Neuronal stem cell (in vitro differentiated cells): ENCODE results near the gene COX10.

Source experiments
- DNase-seq: peaks from one replicate; pipeline ENCODE4 v3.0.0-alpha.2; 2013; ENCODE audit warnings: low spot score
- H2AFZ ChIP-seq: one replicate; pipeline ENCODE4 v1.6.1; 2013; ENCODE audit warnings: mild to moderate bottlenecking, low read length, inconsistent platforms
- H2AK5ac ChIP-seq: 2 replicates; pipeline ENCODE4 v1.6.1; 2013; ENCODE audit warnings: low read depth, mild to moderate bottlenecking, inconsistent platforms, low read length, moderate library complexity, mixed read lengths
- H2BK120ac ChIP-seq: 2 replicates; pipeline ENCODE4 v1.6.1; 2013; ENCODE audit warnings: low read depth, mild to moderate bottlenecking, inconsistent platforms, low read length, moderate library complexity, mixed read lengths
- H2BK12ac ChIP-seq: one replicate; pipeline ENCODE4 v1.6.1; 2013; ENCODE audit warnings: low read length, inconsistent platforms
- H2BK15ac ChIP-seq: 2 replicates; pipeline ENCODE4 v1.6.1; 2013; ENCODE audit warnings: mild to moderate bottlenecking, low read length, inconsistent platforms, mixed read lengths
- H2BK5ac ChIP-seq: one replicate; pipeline ENCODE4 v1.6.1; 2013; ENCODE audit warnings: inconsistent platforms, mild to moderate bottlenecking, low read length, moderate library complexity
- H3K14ac ChIP-seq: one replicate; pipeline ENCODE4 v1.6.1; 2013; ENCODE audit warnings: low read length, inconsistent platforms
- H3K18ac ChIP-seq: 2 replicates; pipeline ENCODE4 v1.6.1; 2013; ENCODE audit warnings: low read length, inconsistent platforms
- H3K23ac ChIP-seq: 2 replicates; pipeline ENCODE4 v1.6.1; 2013; ENCODE audit warnings: low read depth, mild to moderate bottlenecking, mixed read lengths, low read length, inconsistent platforms; ENCODE audit not compliant: poor library complexity
- H3K27ac ChIP-seq: replicated peaks from 3 replicates; pipeline ENCODE4 v1.5.1; 2013; ENCODE audit warnings: low read length, inconsistent platforms
- H3K27me3 ChIP-seq, 3 experiments: 2 replicates each; pipeline ENCODE4 v1.6.1; 2013; ENCODE audit warnings: low read length in 3 of 3, mild to moderate bottlenecking in 2 of 3, inconsistent platforms in 1 of 3, low read depth in 1 of 3, mixed read lengths in 1 of 3, moderate library complexity in 1 of 3; ENCODE audit not compliant: control insufficient read depth in 3 of 3, insufficient read depth in 3 of 3
- H3K36me3 ChIP-seq, 2 donors: replicated peaks in 1 of 2; 2 replicates each; pipeline ENCODE4 v1.6.1; 2013; ENCODE audit warnings: low read length in 2 of 2; ENCODE audit not compliant: control insufficient read depth in 2 of 2, insufficient read depth in 2 of 2
- H3K4ac ChIP-seq: 2 replicates; pipeline ENCODE4 v1.6.1; 2013; ENCODE audit warnings: inconsistent platforms, mild to moderate bottlenecking, low read length, moderate library complexity
- H3K4me1 ChIP-seq, 2 donors: 1 replicate in 1 of 2; 2 replicates in 1 of 2; pipeline ENCODE4 v1.6.1; 2013; ENCODE audit warnings: low read length in 2 of 2, low read depth in 1 of 2; ENCODE audit not compliant: control insufficient read depth in 2 of 2, insufficient read depth in 1 of 2
- H3K4me2 ChIP-seq: one replicate; pipeline ENCODE4 v1.6.1; 2013; ENCODE audit warnings: mild to moderate bottlenecking, low read length, inconsistent platforms; ENCODE audit not compliant: insufficient read depth, poor library complexity, severe bottlenecking
- H3K4me3 ChIP-seq, 2 donors: 2 replicates each; pipeline ENCODE4 v1.5.1; 2013; ENCODE audit warnings: low read length in 2 of 2, mild to moderate bottlenecking in 2 of 2, inconsistent platforms in 1 of 2, moderate library complexity in 1 of 2
- H3K79me1 ChIP-seq: one replicate; pipeline ENCODE4 v1.6.1; 2013; ENCODE audit warnings: low read depth, mild to moderate bottlenecking, inconsistent platforms, low read length, moderate library complexity
- H3K9ac ChIP-seq: one replicate; pipeline ENCODE4 v1.6.1; 2013; ENCODE audit warnings: mild to moderate bottlenecking, low read depth, low read length, inconsistent platforms; ENCODE audit not compliant: poor library complexity
- H3K9me3 ChIP-seq, 2 donors: replicated peaks in 1 of 2; 2 replicates each; pipeline versions ENCODE3 to v1.6.1; 2013; ENCODE audit warnings: low read length in 2 of 2, mild to moderate bottlenecking in 2 of 2, inconsistent platforms in 1 of 2, low read depth in 1 of 2, mixed read lengths in 1 of 2, moderate library complexity in 1 of 2; ENCODE audit not compliant: control insufficient read depth in 2 of 2, insufficient read depth in 1 of 2
- H4K8ac ChIP-seq: one replicate; pipeline ENCODE4 v1.6.1; 2013; ENCODE audit warnings: low read depth, mild to moderate bottlenecking, inconsistent platforms, low read length, moderate library complexity
- H4K91ac ChIP-seq: one replicate; pipeline ENCODE4 v1.6.1; 2013; ENCODE audit warnings: low read length, low read depth, mild to moderate bottlenecking, inconsistent platforms; ENCODE audit not compliant: poor library complexity
- WGBS, 2 donors: extraction: QIAGEN DNeasy Blood & Tissue Kit; methylation state at CpG; one replicate each; pipeline ENCODE4 v1.1.7; 2013; ENCODE audit warnings: missing lambda C conversion rate in 2 of 2, mixed read lengths in 1 of 2; ENCODE audit not compliant: insufficient read length in 2 of 2, insufficient replicate concordance in 1 of 2; ENCODE audit errors: extremely low coverage in 2 of 2; 5-methylcytosine and 5-hydroxymethylcytosine counted together

COX10 gene

DNA sequence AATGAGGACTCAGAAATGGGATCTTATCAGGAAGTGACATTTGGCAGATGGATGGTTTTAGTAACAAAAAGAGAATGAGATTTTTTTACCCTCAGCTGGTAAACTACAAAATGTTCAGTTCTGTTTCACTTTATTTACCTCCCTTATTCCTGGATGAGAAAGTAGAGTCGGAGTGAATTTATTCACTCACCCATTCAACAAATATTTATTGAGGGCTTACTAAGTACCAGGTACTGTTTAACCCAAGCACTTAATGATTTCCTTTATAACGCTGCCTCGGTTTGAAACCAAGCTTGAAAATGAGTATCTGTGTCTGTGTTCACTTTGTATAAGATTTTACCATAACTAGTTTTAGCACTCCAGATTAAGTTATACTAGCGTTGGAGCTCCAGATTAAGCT, 129.3 kb downstream of the COX10 start:
- Histone ChIP-seq H2BK120ac (no peak overlapping the region), H3K4me1 (peaks cover 2 to 5% of the 10 kb centered on the region in 2 donors), H3K27me3 (no peaks in the 10 kb centered on the region), H3K4me2 (no peak overlapping the region), H3K14ac (no peak overlapping the region), H3K4ac (no peak overlapping the region), H3K23ac (no peak overlapping the region), H3K79me1 (no peaks in the 10 kb centered on the region), H3K4me3 (no peak overlapping the region), H3K9ac (no peak overlapping the region), H2BK5ac (no peak overlapping the region), H4K91ac (no peak overlapping the region), H2AK5ac (no peak overlapping the region), H2BK15ac (no peak overlapping the region), H3K18ac (no peak overlapping the region), H3K27ac (no peak overlapping the region), H2AFZ (no peak overlapping the region), H4K8ac (no peak overlapping the region), H3K9me3 (no peaks in the 10 kb centered on the region), H2BK12ac (no peak overlapping the region), H3K36me3 (peaks cover 0 to 3% of the 10 kb centered on the region in 2 donors)
- no peak for DNase-seq
- WGBS, 2 donors = no CpG with 5 or more reads among the region's 4 CpGs

DNA sequence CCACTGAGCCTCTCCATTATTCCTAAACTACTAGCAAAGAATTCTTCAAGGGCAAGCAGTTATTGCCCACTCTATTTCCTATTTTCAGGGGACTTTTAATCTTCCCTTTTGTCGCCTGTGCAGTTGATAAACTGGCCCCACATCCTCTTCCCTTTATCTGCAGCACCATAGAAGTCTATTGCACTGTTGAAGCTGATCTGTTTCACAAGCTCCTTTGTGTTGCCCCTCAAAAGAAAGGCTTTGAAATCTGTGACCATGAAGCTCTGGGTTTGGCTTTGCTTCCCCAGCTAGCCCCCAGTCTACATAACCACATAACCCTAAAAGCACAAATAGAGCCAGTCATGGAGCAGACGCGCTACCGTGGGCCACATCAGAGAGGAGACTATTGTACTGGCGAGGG, 130.3 kb downstream of the COX10 start:
- Histone ChIP-seq H2AK5ac (no peak overlapping the region), H3K9ac (no peak overlapping the region)
- WGBS, 2 donors = no CpG with 5 or more reads among the region's 5 CpGs

DNA sequence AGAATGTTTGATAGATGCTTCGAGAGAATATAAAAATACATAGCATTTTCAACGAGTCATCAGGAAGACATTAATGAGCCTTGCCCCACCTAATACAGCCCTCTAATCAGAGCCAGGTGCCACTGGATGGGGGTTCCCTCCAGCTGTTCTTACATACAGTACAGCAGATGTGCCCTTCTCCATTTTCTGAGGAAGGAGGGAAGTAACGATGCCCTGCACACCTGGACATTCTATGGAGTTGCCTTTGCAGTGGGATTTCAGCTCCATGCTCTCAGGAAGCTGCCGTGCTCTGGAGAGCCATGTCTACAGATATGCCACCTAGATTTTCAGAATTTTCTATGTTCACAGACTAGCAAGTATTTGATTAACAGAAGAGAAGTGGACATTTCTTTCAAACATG, 131.1 kb downstream of the COX10 start:
- Histone ChIP-seq H3K36me3 (peaks cover 0 to 5% of the 10 kb centered on the region in 2 donors), H3K79me1 (no peaks in the 10 kb centered on the region), H2AK5ac (no peak overlapping the region), H3K27ac (no peak overlapping the region), H3K27me3 (no peaks in the 10 kb centered on the region), H3K18ac (no peak overlapping the region), H2BK5ac (no peak overlapping the region), H3K14ac (no peak overlapping the region), H3K23ac (no peak overlapping the region), H4K91ac (no peak overlapping the region), H3K9me3 (no peaks in the 10 kb centered on the region), H2BK120ac (no peak overlapping the region), H2BK15ac (no peak overlapping the region), H3K4ac (no peak overlapping the region), H3K4me2 (no peak overlapping the region), H2BK12ac (no peak overlapping the region), H4K8ac (no peak overlapping the region), H3K9ac (no peak overlapping the region), H3K4me3 (no peak overlapping the region), H3K4me1 (peaks cover 2 to 5% of the 10 kb centered on the region in 2 donors), H2AFZ (no peak overlapping the region)
- whole genome bisulfite sequencing, 2 donors = no CpG with 5 or more reads among the region's 4 CpGs
- no peak for DNase-seq

More for the DNA sequence above, 130.3 kb downstream of the COX10 start:
- no peak overlapping the region for H3K18ac ChIP-seq
- H3K23ac ChIP-seq = no peak overlapping the region
- peaks cover 0 to 5% of the 10 kb centered on the region in 2 donors for H3K36me3 ChIP-seq
- H2AFZ ChIP-seq = no peak overlapping the region
- H3K4me2 ChIP-seq = no peak overlapping the region
- no peak overlapping the region for H3K27ac ChIP-seq
- no peak overlapping the region for H4K91ac ChIP-seq
- no peak overlapping the region for H3K4ac ChIP-seq
- no peak for DNase-seq
- H2BK120ac ChIP-seq = no peak overlapping the region
- peaks cover 2 to 5% of the 10 kb centered on the region in 2 donors for H3K4me1 ChIP-seq
- no peaks in the 10 kb centered on the region for H3K27me3 ChIP-seq
- no peak overlapping the region for H2BK12ac ChIP-seq
- H2BK5ac ChIP-seq = no peak overlapping the region
- H3K9me3 ChIP-seq = no peaks in the 10 kb centered on the region
- H3K4me3 ChIP-seq = no peak overlapping the region
- H4K8ac ChIP-seq = no peak overlapping the region
- no peak overlapping the region for H3K14ac ChIP-seq
- no peaks in the 10 kb centered on the region for H3K79me1 ChIP-seq
- no peak overlapping the region for H2BK15ac ChIP-seq

DNA sequence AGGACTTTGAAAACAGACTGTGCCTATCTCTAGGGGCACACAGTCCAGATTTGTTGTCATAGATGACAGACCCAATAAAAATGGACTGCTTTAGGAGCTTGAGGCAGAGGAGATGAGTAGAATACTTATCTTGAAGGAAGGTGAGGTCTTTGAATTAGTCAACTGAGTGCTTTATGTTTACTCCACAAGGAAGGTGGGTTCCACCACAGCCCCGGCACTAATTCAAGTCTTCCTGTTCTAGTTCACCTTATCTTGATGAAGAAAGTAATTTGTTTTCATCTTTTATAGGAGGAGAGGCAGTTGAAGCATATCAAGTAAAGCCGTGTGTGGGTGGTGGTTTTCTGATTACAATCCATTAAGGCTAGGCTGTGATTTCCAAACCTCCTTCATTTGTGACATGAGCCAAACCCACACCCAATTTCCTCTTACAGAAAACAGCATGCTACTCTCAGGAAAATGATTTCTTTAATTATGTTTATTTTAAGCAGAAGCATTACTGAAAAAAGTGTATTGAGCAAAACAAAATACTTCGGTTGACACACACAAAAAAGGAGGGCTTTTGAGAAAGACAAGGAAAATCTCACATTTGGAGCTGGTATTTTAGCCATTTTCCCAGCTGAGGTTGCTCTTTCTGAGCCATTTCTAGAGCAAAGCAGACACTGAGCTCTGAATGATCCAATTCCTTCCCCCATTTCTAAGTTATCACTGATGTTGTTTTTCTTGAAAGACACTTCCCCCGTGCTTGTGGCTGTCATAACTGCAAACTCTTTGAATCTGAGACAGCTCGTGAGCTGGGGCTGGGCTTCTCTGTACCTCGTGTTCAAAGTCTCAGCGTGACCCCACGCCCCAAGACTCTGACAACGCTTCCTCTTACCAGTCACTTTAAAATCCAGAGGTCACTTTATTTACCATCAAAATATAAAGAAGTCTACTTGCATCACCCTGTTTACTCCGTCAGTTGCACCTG, 132.0 kb downstream of the COX10 start:
- Histone ChIP-seq H2BK120ac (no peak overlapping the region), H3K4me3 (no peak overlapping the region), H3K4me2 (no peak overlapping the region), H3K27ac (no peak overlapping the region), H3K79me1 (no peaks in the 10 kb centered on the region), H3K9me3 (no peaks in the 10 kb centered on the region), H3K27me3 (no peaks in the 10 kb centered on the region), H4K91ac (no peak overlapping the region), H3K14ac (no peak overlapping the region), H2AK5ac (no peak overlapping the region), H3K4me1 (peaks cover 2 to 5% of the 10 kb centered on the region in 2 donors), H3K9ac (no peak overlapping the region), H3K23ac (no peak overlapping the region), H2BK15ac (no peak overlapping the region), H4K8ac (no peak overlapping the region), H2BK5ac (no peak overlapping the region), H2BK12ac (no peak overlapping the region), H2AFZ (no peak overlapping the region), H3K18ac (no peak overlapping the region), H3K4ac (no peak overlapping the region), H3K36me3 (peaks cover 0 to 5% of the 10 kb centered on the region in 2 donors)
- no peak for DNase-seq
- no CpG with 5 or more reads among the region's 10 CpGs for WGBS, 2 donors
